ENCODE measurements around the gene SLC25A6. TPM values are rescaled to one million over a fixed set of nuclear protein-coding genes. Genes with fewer than 3 reads are reported as not detected.
"Not testable (repeated sequence)": the region's sequence is repeated elsewhere in the genome, so short reads cannot be mapped to it uniquely, and the experiment has no call there.

Gene SLC25A6
- total RNA-seq, 1 donor from 2014 or later, result 294 TPM

DNA sequence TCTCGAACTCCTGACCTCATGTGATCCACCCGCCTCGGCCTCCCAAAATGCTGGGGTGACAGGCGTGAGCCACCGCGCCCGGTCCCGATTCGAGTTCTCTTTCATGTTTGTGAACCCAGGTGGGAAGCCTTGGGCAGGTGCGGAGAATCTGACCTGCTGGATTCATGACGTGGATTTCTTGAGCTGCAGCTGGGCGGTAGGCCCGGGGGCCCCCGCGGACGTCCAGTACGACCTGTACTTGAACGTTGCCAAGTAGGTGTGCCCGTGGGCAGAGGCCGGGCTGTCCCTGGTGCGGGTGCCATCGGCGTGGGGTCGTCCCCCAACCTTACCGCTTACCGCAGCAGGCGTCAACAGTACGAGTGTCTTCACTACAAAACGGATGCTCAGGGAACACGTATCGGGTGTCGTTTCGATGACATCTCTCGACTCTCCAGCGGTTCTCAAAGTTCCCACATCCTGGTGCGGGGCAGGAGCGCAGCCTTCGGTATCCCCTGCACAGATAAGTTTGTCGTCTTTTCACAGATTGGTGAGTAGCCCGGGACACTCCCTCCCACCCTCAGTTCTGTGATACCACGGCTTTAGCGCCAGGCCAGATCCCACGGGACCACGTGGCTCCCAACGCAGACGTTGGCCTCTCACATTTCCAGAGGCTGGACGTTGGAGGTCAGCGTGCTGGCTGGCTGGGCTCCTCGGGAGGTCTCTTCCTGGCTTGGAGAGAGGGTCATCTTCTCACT is 39.8 kb downstream of the SLC25A6 start:
- ATAC-seq, result no peak

DNA sequence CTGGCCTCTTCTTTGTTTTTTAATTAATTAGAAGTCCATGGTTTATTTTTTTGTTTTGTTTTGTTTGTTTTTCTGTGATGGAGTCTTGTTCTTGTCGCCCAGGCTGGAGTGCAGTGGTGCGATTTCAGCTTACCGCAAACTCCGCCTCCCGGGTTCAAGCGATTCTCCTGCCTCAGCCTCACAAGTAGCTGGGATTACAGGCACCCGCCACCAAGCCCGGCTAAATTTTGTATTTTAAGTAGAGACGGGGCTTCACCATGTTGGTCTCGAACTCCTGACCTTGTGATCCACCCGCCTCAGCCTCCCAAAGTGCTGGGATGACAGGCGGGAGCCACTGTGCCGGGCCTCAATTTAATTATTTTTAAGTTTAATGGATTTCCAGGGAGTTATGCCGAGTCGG is 42.3 kb downstream of the SLC25A6 start:
- ATAC-seq, result not testable (repeated sequence)

DNA sequence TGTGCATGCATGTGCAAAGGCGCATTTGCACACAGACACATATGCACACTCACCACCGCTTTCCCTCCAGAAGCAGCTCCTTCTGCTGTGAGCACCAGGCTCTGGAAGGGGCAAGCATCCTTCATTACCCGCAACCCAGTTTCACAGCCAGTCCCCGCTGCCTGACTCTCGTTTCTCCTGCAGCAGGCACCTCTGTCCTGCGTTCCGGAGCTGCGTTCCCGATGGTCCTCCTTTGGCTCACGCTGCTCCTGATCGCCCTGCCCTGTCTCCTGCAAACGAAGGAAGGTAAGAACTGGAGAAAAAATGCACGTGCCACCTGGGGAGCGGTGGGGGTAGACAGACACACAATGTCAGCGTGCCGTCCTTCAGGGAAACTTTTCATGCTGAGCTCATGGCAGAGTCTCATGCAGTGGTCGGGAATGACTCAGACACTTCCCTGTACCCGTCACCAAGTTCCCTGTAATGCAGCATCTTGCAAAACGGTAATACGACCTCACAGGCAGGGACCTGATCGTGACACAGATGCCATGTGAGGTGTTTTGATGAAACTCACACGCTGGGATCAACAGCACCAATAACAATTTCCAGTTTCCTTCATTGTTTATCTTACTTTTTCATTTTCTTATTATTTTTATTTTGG is 50.2 kb downstream of the SLC25A6 start:
- ATAC-seq, result no peak

DNA sequence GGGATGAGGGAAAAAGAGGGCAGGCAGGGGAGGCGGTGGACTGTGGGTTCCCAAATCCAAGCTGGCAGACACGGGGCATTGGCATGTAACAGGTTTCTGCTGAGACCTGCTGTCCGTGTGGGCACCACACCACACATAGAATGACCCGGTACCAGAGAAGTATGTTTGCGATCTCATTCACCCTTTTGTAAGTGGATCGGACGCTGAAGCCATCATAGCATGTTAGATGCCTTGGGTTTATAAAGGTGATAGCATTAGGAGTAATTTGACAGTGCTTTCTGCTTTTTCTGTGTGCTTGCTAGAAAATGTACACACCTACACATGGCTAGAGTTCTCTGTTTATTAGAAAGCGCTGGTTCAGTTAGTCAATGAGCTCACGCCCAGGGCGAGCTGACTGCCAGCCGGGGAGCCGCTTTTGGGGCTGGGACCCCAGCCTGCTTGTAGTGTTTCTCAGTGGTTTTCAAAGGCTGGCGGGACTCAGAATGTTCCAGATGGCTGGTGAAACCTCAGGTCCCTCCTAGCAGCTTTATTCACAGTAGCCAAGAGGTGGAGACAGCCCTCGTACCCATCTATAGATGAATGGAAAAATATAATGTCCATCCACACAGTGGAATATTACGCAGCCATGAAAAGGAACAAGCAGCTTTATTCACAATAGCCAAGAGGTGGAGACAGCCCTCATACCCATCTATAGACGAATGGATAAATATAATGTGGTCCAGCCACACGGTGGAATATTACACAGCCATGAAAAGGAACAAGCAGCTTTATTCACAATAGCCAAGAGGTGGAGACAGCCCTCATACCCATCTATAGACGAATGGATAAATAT is 54.7 kb downstream of the SLC25A6 start:
- ATAC-seq, result no peak

DNA sequence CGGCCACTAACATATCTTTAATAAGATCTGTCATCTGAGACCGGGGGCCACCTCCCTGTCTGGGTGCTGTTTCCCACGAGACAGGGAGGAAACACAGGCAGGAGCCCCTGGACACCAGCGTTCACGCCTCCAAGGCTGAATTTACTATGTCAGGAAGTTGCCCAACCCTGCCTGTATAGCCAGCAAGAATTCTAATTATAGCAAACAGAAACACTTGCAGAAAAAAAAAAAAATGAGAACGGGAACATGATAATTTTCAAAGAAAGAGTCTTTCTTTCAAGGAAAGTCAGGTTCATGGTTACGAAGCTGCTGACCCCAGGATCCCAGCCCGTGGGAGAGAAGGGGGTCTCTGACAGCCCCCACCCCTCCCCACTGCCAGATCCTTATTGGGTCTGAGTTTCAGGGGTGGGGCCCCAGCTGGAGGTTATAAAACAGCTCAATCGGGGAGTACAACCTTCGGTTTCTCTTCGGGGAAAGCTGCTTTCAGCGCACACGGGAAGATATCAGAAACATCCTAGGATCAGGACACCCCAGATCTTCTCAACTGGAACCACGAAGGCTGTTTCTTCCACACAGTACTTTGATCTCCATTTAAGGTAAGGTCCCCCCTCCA is 55.5 kb downstream of the SLC25A6 start, which contains the start of gene IL3RA:
Gene IL3RA, plus strand, starts transcription at position 455 of the 613 bp plus-strand sequence. CDS start 4,981 bp downstream, outside the sequence.
- no peak for ATAC-seq

Other genes with a start within 250 kb of the SLC25A6 start
- not detected for gene CRLF2, start 179.5 kb downstream of the SLC25A6 start, total RNA-seq
- gene CSF2RA, start 123.3 kb downstream of the SLC25A6 start, total RNA-seq, result 3.3 TPM
- 1.2 TPM for gene IL3RA, start 55.3 kb downstream of the SLC25A6 start, total RNA-seq
- gene ASMTL, start 60.8 kb upstream of the SLC25A6 start, total RNA-seq, result 8.1 TPM
- 0.52 TPM for gene P2RY8, start 145.1 kb upstream of the SLC25A6 start, total RNA-seq
- gene AKAP17A, start 199.5 kb upstream of the SLC25A6 start, total RNA-seq, result 13.0 TPM
- gene ASMT, start 222.9 kb upstream of the SLC25A6 start, total RNA-seq, result not detected